ENCODE data around the gene TSC2. TPM values are rescaled to one million over a fixed set of nuclear protein-coding genes. Genes with fewer than 3 reads are reported as not detected.

Gene TSC2
- total and polyA plus RNA-seq, 8 donors: 40.8 to 369 (median 76.0) TPM

DNA sequence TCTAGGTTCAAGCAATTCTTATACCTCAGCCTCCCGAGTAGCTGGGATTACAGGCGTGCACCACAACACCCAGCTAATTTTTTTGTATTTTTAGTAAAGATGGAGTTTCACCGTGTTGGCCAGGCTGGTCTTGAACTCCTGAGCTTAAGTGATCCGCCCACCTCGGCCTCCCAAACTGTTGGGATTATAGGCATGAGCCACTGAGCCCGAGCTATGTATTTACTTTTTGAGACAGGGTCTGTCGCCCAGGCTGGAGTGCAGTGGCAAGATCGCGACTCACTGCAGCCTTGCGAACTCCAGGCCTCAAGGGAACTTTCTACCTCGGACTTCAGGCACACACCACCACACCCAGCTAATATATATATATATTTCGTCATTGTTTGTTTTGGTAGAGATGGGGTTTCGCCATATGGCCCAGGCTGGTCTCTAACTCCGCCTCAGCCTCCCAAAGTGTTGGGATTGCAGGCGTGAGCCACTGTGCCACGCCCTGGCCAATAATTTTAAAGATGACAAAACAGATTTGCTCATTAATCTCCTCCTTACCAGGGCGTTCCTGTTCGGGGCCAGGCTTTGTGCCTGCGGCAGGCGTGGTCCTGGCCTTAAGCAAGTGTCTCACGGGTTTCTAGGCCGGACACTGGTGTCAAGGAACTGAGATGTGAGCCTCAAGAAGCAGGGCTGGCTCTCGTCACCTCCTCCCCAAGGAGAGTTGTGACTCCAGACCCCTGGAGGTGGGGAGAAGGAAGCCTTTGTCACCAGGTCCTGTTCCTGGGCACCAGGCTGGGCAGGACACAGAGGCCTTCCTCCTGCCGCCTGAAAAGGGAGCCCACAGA lies 32.5 kb upstream of the TSC2 start:
- Histone ChIP-seq H3K36me3 (no peaks in the 10 kb centered on the region), H3K9me3 (no peaks in the 10 kb centered on the region), H3K27me3 (peaks cover 15 to 28% (median 16%) of the 10 kb centered on the region in 3 donors), H3K4me1 (peaks cover 13 to 28% (median 17%) of the 10 kb centered on the region in 4 donors), H3K4me3 (no peak overlapping the region), H3K27ac (peak overlapping the region; percentile 66 to 88 (median 79))
- TF ChIP-seq POLR2AphosphoS5 (IDR thresholded peaks at IDR 0.05) (peak in 2 of 3 donors; percentile 13 to 58), EP300 (IDR thresholded peaks at IDR 0.05) (no peak)
- intact Hi-C loops (cut with DNase I; ENCODE audit: low total_unique reads): no loop called here
- peak; percentile 61 to 89 for DNase-seq
- 44 to 70% (median 59%) methylated on average over 20 to 24 of the region's 24 CpGs for WGBS, 5 donors

DNA sequence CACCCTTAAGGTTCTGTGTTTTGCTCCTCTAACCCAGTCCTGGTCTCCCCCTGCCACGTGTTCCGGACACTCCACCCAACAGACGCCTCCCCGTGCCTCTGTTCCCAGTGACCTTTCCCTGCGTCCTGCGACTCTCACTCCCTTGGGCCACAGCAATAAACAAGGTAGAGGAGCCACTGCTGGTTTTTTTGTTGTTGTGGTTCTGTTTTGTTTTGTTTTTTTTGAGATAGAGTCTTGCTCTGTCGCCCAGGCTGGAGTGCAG lies 31.9 kb upstream of the TSC2 start:
- H3K4me1 ChIP-seq: peaks cover 13 to 28% (median 17%) of the 10 kb centered on the region in 4 donors
- no peak overlapping the region for H3K4me3 ChIP-seq
- TF ChIP-seq, protein P1, sequence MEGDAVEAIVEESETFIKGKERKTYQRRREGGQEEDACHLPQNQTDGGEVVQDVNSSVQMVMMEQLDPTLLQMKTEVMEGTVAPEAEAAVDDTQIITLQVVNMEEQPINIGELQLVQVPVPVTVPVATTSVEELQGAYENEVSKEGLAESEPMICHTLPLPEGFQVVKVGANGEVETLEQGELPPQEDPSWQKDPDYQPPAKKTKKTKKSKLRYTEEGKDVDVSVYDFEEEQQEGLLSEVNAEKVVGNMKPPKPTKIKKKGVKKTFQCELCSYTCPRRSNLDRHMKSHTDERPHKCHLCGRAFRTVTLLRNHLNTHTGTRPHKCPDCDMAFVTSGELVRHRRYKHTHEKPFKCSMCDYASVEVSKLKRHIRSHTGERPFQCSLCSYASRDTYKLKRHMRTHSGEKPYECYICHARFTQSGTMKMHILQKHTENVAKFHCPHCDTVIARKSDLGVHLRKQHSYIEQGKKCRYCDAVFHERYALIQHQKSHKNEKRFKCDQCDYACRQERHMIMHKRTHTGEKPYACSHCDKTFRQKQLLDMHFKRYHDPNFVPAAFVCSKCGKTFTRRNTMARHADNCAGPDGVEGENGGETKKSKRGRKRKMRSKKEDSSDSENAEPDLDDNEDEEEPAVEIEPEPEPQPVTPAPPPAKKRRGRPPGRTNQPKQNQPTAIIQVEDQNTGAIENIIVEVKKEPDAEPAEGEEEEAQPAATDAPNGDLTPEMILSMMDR (IDR thresholded peaks at IDR 0.05): no peak
- TF ChIP-seq EP300 (IDR thresholded peaks at IDR 0.05) (no peak), POLR2AphosphoS5 (IDR thresholded peaks at IDR 0.05) (no peak), POLR2A (IDR thresholded peaks at IDR 0.05) (no peak)
- intact Hi-C loops (cut with DNase I; ENCODE audit: low total_unique reads): no loop called here
- 68 to 79% (median 70%) methylated on average over 7 of the region's 7 CpGs for WGBS, 5 donors
- no peaks in the 10 kb centered on the region for H3K36me3 ChIP-seq
- H3K27ac ChIP-seq: peak overlapping the region; percentile 66 to 88 (median 79)
- no peaks in the 10 kb centered on the region for H3K9me3 ChIP-seq
- DNase-seq: no peak
- H3K27me3 ChIP-seq: peaks cover 20 to 34% (median 21%) of the 10 kb centered on the region in 3 donors

DNA sequence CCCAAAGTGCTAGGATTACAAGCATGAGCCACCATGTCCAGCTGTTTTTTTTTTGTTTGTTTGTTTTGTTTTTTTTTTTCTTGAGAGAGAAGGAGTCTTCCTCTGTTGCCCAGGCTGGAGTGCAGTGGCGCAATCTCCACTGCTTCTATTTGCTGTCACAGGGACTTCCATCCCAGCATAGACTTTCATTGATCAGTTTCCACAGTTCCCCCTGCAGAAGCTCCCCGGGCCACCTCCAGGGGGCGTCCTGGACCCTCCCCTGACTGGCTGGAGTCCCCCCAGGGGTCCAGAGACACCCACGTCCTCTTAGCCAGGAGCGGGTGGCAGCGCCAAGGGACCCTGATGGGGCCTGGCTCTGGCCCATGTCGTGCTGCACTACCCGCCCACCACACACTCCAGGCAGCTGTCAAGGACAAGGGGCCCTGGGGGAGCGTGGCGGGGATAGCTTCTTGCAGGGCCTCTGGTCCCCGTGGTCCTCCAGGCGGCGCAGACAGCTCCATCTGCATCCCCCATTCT lies 31.3 kb upstream of the TSC2 start:
- Histone ChIP-seq H3K27ac (peak overlapping the region in 3 of 5 donors; percentile 66 to 88 (median 79)), H3K4me1 (peaks cover 13 to 28% (median 18%) of the 10 kb centered on the region in 4 donors), H3K36me3 (no peaks in the 10 kb centered on the region), H3K27me3 (peaks cover 20 to 40% (median 27%) of the 10 kb centered on the region in 3 donors), H3K9me3 (no peaks in the 10 kb centered on the region), H3K4me3 (no peak overlapping the region)
- no peak for DNase-seq
- intact Hi-C loops (cut with DNase I; ENCODE audit: low total_unique reads): no loop called here
- TF ChIP-seq POLR2A (IDR thresholded peaks at IDR 0.05) (no peak), EP300 (IDR thresholded peaks at IDR 0.05) (no peak), POLR2AphosphoS5 (IDR thresholded peaks at IDR 0.05) (no peak)
- TF ChIP-seq, protein P1 (IDR thresholded peaks at IDR 0.05): no peak
- 43 to 71% (median 56%) methylated on average over 8 to 13 of the region's 13 CpGs for WGBS, 5 donors

DNA sequence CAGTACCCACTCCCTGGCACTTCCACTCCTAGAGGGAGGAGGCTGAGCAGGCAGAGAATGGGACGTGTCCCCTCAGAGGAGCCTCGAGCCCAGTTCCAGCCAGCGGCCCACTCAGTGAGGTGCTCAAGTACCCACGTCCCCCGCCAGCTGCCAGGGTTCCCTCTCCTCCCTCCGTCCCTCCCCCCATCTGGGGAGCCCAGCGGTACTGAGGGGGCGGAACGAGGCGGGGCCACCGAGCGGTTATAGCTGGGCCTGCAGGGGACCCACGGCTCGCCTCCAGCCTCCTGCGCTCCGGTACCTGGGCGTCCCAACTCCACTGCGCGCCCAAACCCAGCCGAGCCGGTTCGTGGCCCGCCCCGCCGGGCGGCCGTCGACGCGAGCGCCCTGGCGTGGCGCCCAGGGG lies 28.3 kb upstream of the TSC2 start, which contains the start of gene NPW:
TSS of gene NPW (plus strand) at position 268 of the 403 bp plus-strand sequence.
- H3K9me3 ChIP-seq: no peaks in the 10 kb centered on the region
- intact Hi-C loops (cut with DNase I; ENCODE audit: low total_unique reads): no loop called here
- TF ChIP-seq POLR2A (IDR thresholded peaks at IDR 0.05) (no peak), POLR2AphosphoS5 (IDR thresholded peaks at IDR 0.05) (no peak), EP300 (IDR thresholded peaks at IDR 0.05) (no peak)
- TF ChIP-seq, protein P1 (IDR thresholded peaks at IDR 0.05): no peak
- H3K4me1 ChIP-seq: peaks cover 25 to 46% (median 38%) of the 10 kb centered on the region in 4 donors
- 1 to 5% (median 3%) methylated on average over 15 to 33 of the region's 33 CpGs for WGBS, 5 donors
- no peak within 1 kb of the TSS for H3K27ac ChIP-seq
- H3K4me3 ChIP-seq: peak within 1 kb of the TSS in 2 of 4 donors; percentile 22 to 37
- no peaks in the 10 kb centered on the region for H3K36me3 ChIP-seq
- peaks cover 20 to 54% (median 31%) of the 10 kb centered on the region in 3 donors for H3K27me3 ChIP-seq
- peak in 1 of 2 donors; percentile 74 for DNase-seq
